Liver (tissue), 9 donors: ENCODE results near the gene LCP2. TPM values are rescaled to one million over a fixed set of nuclear protein-coding genes. Genes with fewer than 3 reads are reported as not detected.

Experiments
- DNase-seq: peaks from one replicate; pipeline ENCODE4 v3.0.0-alpha.2; 2017; ENCODE audit warnings: low spot score
- H3K27ac ChIP-seq, 2 donors: one replicate each; pipeline ENCODE4 v1.7.0; 2013; ENCODE audit warnings: inconsistent platforms in 2 of 2, low read length in 2 of 2, control low read depth in 1 of 2, low read depth in 1 of 2, mild to moderate bottlenecking in 1 of 2
- H3K27me3 ChIP-seq, 4 donors: one replicate each; pipeline versions ENCODE4 v1.6.1 to v1.7.0; 2013; ENCODE audit warnings: low read length in 3 of 4, inconsistent platforms in 1 of 4, mild to moderate bottlenecking in 1 of 4, moderate library complexity in 1 of 4; ENCODE audit not compliant: control insufficient read depth in 4 of 4, insufficient read depth in 4 of 4
- H3K36me3 ChIP-seq, 4 donors: one replicate each; pipeline versions ENCODE4 v1.6.1 to v1.7.0; 2013; ENCODE audit warnings: low read length in 3 of 4, mild to moderate bottlenecking in 3 of 4, low read depth in 1 of 4, moderate library complexity in 1 of 4; ENCODE audit not compliant: control insufficient read depth in 4 of 4, insufficient read depth in 3 of 4
- H3K4me1 ChIP-seq, 4 donors: one replicate each; pipeline versions ENCODE4 v1.6.1 to v1.7.0; 2013; ENCODE audit warnings: low read length in 3 of 4, mild to moderate bottlenecking in 3 of 4, moderate library complexity in 1 of 4; ENCODE audit not compliant: control insufficient read depth in 4 of 4, insufficient read depth in 4 of 4
- H3K4me3 ChIP-seq, 3 donors: one replicate each; pipeline versions ENCODE4 v1.6.1 to v1.7.0; 2013; ENCODE audit warnings: low read length in 3 of 3, control low read depth in 1 of 3, low read depth in 1 of 3, mild to moderate bottlenecking in 1 of 3
- H3K9ac ChIP-seq, 2 donors: one replicate each; pipeline ENCODE4 v1.7.0; 2013; ENCODE audit warnings: low read length in 2 of 2, mild to moderate bottlenecking in 2 of 2, moderate library complexity in 2 of 2, control low read depth in 1 of 2, low read depth in 1 of 2
- H3K9me3 ChIP-seq, 4 donors: one replicate each; pipeline versions ENCODE4 v1.6.1 to v1.7.0; 2013; ENCODE audit warnings: low read length in 3 of 4; ENCODE audit not compliant: control insufficient read depth in 4 of 4
- ATF3 ChIP-seq: IDR thresholded peaks from 2 replicates; pipeline ENCODE4 v1.6.1; 2016; ENCODE audit warnings: antibody characterized with exemption
- CTCF ChIP-seq: fragments of 150-350 bp; IDR thresholded peaks from 2 replicates; pipeline ENCODE4 v1.5.1; 2017; ENCODE audit warnings: improper control_type of control experiment, low read depth, low read length; ENCODE audit not compliant: missing input control
- EGR1 ChIP-seq, 2 donors: IDR thresholded peaks; 2 replicates each; pipeline ENCODE4 v1.6.1; 2016 to 2018; ENCODE audit warnings: antibody characterized with exemption in 2 of 2, low read depth in 2 of 2
- FOXA1 ChIP-seq: IDR thresholded peaks from 2 replicates; pipeline ENCODE4 v1.6.1; 2016; ENCODE audit warnings: antibody characterized with exemption
- FOXA2 ChIP-seq: IDR thresholded peaks from 2 replicates; pipeline ENCODE4 v1.6.1; 2016; ENCODE audit warnings: antibody characterized with exemption
- GABPA ChIP-seq, 2 donors: IDR thresholded peaks in 1 of 2; conservative IDR thresholded peaks in 1 of 2; 2 replicates each; pipeline ENCODE4 v1.6.1; 2016; ENCODE audit warnings: antibody characterized with exemption in 2 of 2, mild to moderate bottlenecking in 1 of 2, moderate library complexity in 1 of 2
- HNF4A ChIP-seq, 2 donors: conservative IDR thresholded peaks; 2 replicates each; pipeline ENCODE4 v1.6.1; 2016; ENCODE audit warnings: antibody characterized with exemption in 2 of 2, mild to moderate bottlenecking in 2 of 2
- HNF4G ChIP-seq: IDR thresholded peaks from 2 replicates; pipeline ENCODE4 v1.6.1; 2016; ENCODE audit warnings: antibody characterized with exemption
- JUND ChIP-seq, 2 donors: IDR thresholded peaks; 2 replicates each; pipeline ENCODE4 v1.6.1; 2016; ENCODE audit warnings: antibody characterized with exemption in 2 of 2
- MAX ChIP-seq: IDR thresholded peaks from 2 replicates; pipeline ENCODE4 v1.6.1; 2016; ENCODE audit warnings: antibody characterized with exemption
- NR2F2 ChIP-seq: IDR thresholded peaks from 2 replicates; pipeline ENCODE4 v1.6.1; 2016; ENCODE audit warnings: antibody characterized with exemption
- RAD21 ChIP-seq, 2 donors: IDR thresholded peaks; 2 replicates each; pipeline ENCODE4 v1.6.1; 2016; ENCODE audit warnings: antibody characterized with exemption in 2 of 2, mild to moderate bottlenecking in 2 of 2
- REST ChIP-seq: IDR thresholded peaks from 2 replicates; pipeline ENCODE4 v1.6.1; 2016; ENCODE audit warnings: antibody characterized with exemption, mild to moderate bottlenecking
- RXRA ChIP-seq, 2 donors: IDR thresholded peaks; 2 replicates each; pipeline ENCODE4 v1.6.1; 2017 to 2018; ENCODE audit warnings: antibody characterized with exemption in 2 of 2, mild to moderate bottlenecking in 1 of 2
- SP1 ChIP-seq: IDR thresholded peaks from 2 replicates; pipeline ENCODE4 v1.6.1; 2018; ENCODE audit warnings: antibody characterized with exemption, mild to moderate bottlenecking
- TAF1 ChIP-seq: conservative IDR thresholded peaks from 2 replicates; pipeline ENCODE4 v1.6.1; 2016; ENCODE audit warnings: antibody characterized with exemption, mild to moderate bottlenecking
- YY1 ChIP-seq: IDR thresholded peaks from 2 replicates; pipeline ENCODE4 v1.6.1; 2016; ENCODE audit warnings: antibody characterized with exemption, mild to moderate bottlenecking
- ZBTB33 ChIP-seq: IDR thresholded peaks from 2 replicates; pipeline ENCODE4 v1.6.1; 2016; ENCODE audit warnings: antibody characterized with exemption
- WGBS: extraction: QIAGEN DNeasy Blood & Tissue Kit; methylation state at CpG from one replicate; pipeline ENCODE4 v1.1.7; 2013; 5-methylcytosine and 5-hydroxymethylcytosine counted together
- polyA plus RNA-seq, 2 donors: library from polyadenylated mRNA; stranded (reverse) in 1 of 2; unstranded in 1 of 2; fragments of 200-250 nt in 1 of 2; fragments of >200 nt in 1 of 2; fragmentation: Nextera tagmentation in 1 of 2; extraction: Ambion mirVana in 1 of 2; gene quantifications; one replicate each; pipeline versions ENCODE4 v1.2.1 to v1.2.3, GENCODE V29; 2013 to 2015
- total RNA-seq, 2 donors: library from RNA; depleted of rRNA; stranded (reverse); fragments of >200 nt; gene quantifications; one replicate each; pipeline ENCODE4 v1.2.3, GENCODE V29; 2014
- donor health status: healthy.
- donor health status: healthy.
- donor health status: healthy.
- donor health status: healthy.
- donor health status: healthy.

Gene LCP2
- total and polyA plus RNA-seq, 4 donors: 3.6 to 16.3 (median 6.7) TPM

GRCh38 chr5:170289121-170289520 lies 8.5 kb downstream of the LCP2 start:
- H3K9me3 ChIP-seq: peaks cover 0 to 2% (median under 1%) of the 10 kb centered on the region in 4 donors
- H3K4me1 ChIP-seq: peaks cover 0 to 2% (median under 1%) of the 10 kb centered on the region in 4 donors
- TF ChIP-seq TAF1: no peak
- TF ChIP-seq GABPA (IDR thresholded peaks at IDR 0.05 in 1 of 2, conservative IDR thresholded peaks at IDR 0.05 in 1 of 2): no peak
- no peak for TF ChIP-seq YY1
- no peak for TF ChIP-seq SP1
- no peak for TF ChIP-seq RAD21 (IDR thresholded peaks at IDR 0.05)
- no peak for TF ChIP-seq ATF3
- no peak for TF ChIP-seq REST
- TF ChIP-seq NR2F2: no peak
- TF ChIP-seq FOXA1: no peak
- no peak for TF ChIP-seq JUND (IDR thresholded peaks at IDR 0.05)
- no peak for TF ChIP-seq HNF4A (conservative IDR thresholded peaks at IDR 0.05)
- TF ChIP-seq MAX: no peak
- no peak for TF ChIP-seq EGR1 (IDR thresholded peaks at IDR 0.05; ENCODE audit: low read depth in 2 of 2)
- TF ChIP-seq CTCF: no peak
- TF ChIP-seq HNF4G: no peak
- no peak for TF ChIP-seq FOXA2
- no peak for TF ChIP-seq RXRA (IDR thresholded peaks at IDR 0.05)
- TF ChIP-seq ZBTB33: no peak
- no peak for DNase-seq
- no peaks in the 10 kb centered on the region for H3K27me3 ChIP-seq
- no peak overlapping the region for H3K4me3 ChIP-seq
- no peak overlapping the region for H3K27ac ChIP-seq
- peaks cover 0 to 12% (median 0%) of the 10 kb centered on the region in 4 donors for H3K36me3 ChIP-seq
- 76% methylated on average over 3 of the region's 3 CpGs for WGBS
- H3K9ac ChIP-seq: no peak overlapping the region
